Neutrophil (primary cell): Measurements from ENCODE around the gene HYAL4.
"Not testable (repeated sequence)": the region's sequence is repeated elsewhere in the genome, so short reads cannot be mapped to it uniquely, and the experiment has no call there.

Experiments used
- H3K27ac ChIP-seq: fragments of 200-600 bp; sonication (generic); 2 replicates; pipeline ENCODE4 v1.5.1; 2016; ENCODE audit warnings: mild to moderate bottlenecking, moderate library complexity
- H3K27me3 ChIP-seq: fragments of 200-600 bp; sonication (generic); 2 replicates; pipeline ENCODE4 v1.6.0; 2016; ENCODE audit warnings: mild to moderate bottlenecking
- H3K36me3 ChIP-seq: fragments of 200-600 bp; sonication (generic); 2 replicates; pipeline ENCODE4 v1.5.1; 2017
- H3K4me1 ChIP-seq, 2 experiments: fragments of 200-600 bp in 1 of 2; sonication (generic) in 1 of 2; 1 replicate in 1 of 2; 2 replicates in 1 of 2; pipeline versions ENCODE4 v1.5.1 to v1.6.1; 2013 to 2016; ENCODE audit warnings: low read depth in 1 of 2, low read length in 1 of 2, mild to moderate bottlenecking in 1 of 2, moderate library complexity in 1 of 2; ENCODE audit not compliant: control insufficient read depth in 1 of 2, insufficient read depth in 1 of 2
- H3K4me3 ChIP-seq, 2 experiments: fragments of 200-600 bp in 1 of 2; sonication (generic) in 1 of 2; 1 replicate in 1 of 2; 2 replicates in 1 of 2; pipeline ENCODE4 v1.5.1; 2013 to 2016; ENCODE audit warnings: low read depth in 1 of 2, low read length in 1 of 2, mild to moderate bottlenecking in 1 of 2, moderate library complexity in 1 of 2
- H3K9me3 ChIP-seq: fragments of 200-600 bp; sonication (generic); 2 replicates; pipeline ENCODE4 v1.5.1; 2016
- CTCF ChIP-seq: fragments of 200-600 bp; sonication (generic); IDR thresholded peaks from 2 replicates; pipeline ENCODE4 v1.5.1; 2016; ENCODE audit warnings: antibody characterized with exemption

The HYAL4 gene

GRCh38 chr7:123856428-123856827, 11.5 kb downstream of the HYAL4 start:
- not testable (repeated sequence) for H3K27me3 ChIP-seq, H3K4me1 ChIP-seq, H3K27ac ChIP-seq, H3K36me3 ChIP-seq, H3K9me3 ChIP-seq, H3K4me3 ChIP-seq

- Histone ChIP-seq H3K4me3 (no peak overlapping the region), H3K4me1 (no peaks in the 10 kb centered on the region), H3K27me3 (no peaks in the 10 kb centered on the region), H3K27ac (no peak overlapping the region), H3K9me3 (no peaks in the 10 kb centered on the region), H3K36me3 (no peaks in the 10 kb centered on the region)
- no peak for TF ChIP-seq CTCF
Observed at GRCh38 chr7:123860848-123861247, 15.9 kb downstream of the HYAL4 start.

GRCh38 chr7:123862775-123863174, 17.8 kb downstream of the HYAL4 start:
- Histone ChIP-seq H3K27me3 (no peaks in the 10 kb centered on the region), H3K4me3 (no peak overlapping the region), H3K4me1 (no peaks in the 10 kb centered on the region), H3K27ac (no peak overlapping the region), H3K9me3 (no peaks in the 10 kb centered on the region), H3K36me3 (no peaks in the 10 kb centered on the region)
- TF ChIP-seq CTCF = no peak

- Histone ChIP-seq H3K36me3 (no peaks in the 10 kb centered on the region), H3K4me3 (no peak overlapping the region)
Observed at GRCh38 chr7:123863461-123863860, 18.5 kb downstream of the HYAL4 start.

GRCh38 chr7:123864012-123864411, 19.0 kb downstream of the HYAL4 start:
- Histone ChIP-seq H3K4me3 (no peak overlapping the region), H3K27me3 (no peaks in the 10 kb centered on the region), H3K27ac (no peak overlapping the region), H3K4me1 (no peaks in the 10 kb centered on the region), H3K9me3 (no peaks in the 10 kb centered on the region), H3K36me3 (no peaks in the 10 kb centered on the region)
- TF ChIP-seq CTCF = no peak

More at GRCh38 chr7:123863461-123863860, 18.5 kb downstream of the HYAL4 start:
- TF ChIP-seq CTCF = no peak
- H3K4me1 ChIP-seq = no peaks in the 10 kb centered on the region
- H3K27ac ChIP-seq = no peak overlapping the region
- H3K27me3 ChIP-seq = no peaks in the 10 kb centered on the region
- H3K9me3 ChIP-seq = no peaks in the 10 kb centered on the region

- H3K9me3 ChIP-seq = no peaks in the 10 kb centered on the region
- no peaks in the 10 kb centered on the region for H3K27me3 ChIP-seq
- no peaks in the 10 kb centered on the region for H3K4me1 ChIP-seq
- H3K4me3 ChIP-seq = no peak overlapping the region
- no peak overlapping the region for H3K27ac ChIP-seq
- H3K36me3 ChIP-seq = no peaks in the 10 kb centered on the region
- TF ChIP-seq CTCF = no peak
Observed at GRCh38 chr7:123864436-123864835, 19.5 kb downstream of the HYAL4 start.
